GM12878 (cell line): ENCODE measurements around the gene MESP2.

Experiments used
- EP300 ChIP-seq, 2 experiments: fragments of 150-350 bp in 1 of 2; IDR thresholded peaks; 2 replicates each; pipeline ENCODE4 v1.6.1; 2011 to 2012; ENCODE audit warnings: low read depth in 2 of 2, low read length in 2 of 2, borderline replicate concordance in 1 of 2, improper control_type of control experiment in 1 of 2, inconsistent platforms in 1 of 2; ENCODE audit not compliant: control insufficient read depth in 1 of 2
- ESRRA ChIP-seq: IDR thresholded peaks from 2 replicates; pipeline ENCODE4 v1.6.1; 2012; ENCODE audit warnings: mild to moderate bottlenecking, low read length, improper control_type of control experiment
- MEF2A ChIP-seq: IDR thresholded peaks from 2 replicates; pipeline ENCODE4 v1.6.1; 2011; ENCODE audit warnings: low read depth, mild to moderate bottlenecking, low read length, moderate library complexity; ENCODE audit not compliant: insufficient read depth
- NFYA ChIP-seq: IDR thresholded peaks from 2 replicates; pipeline ENCODE4 v1.6.1; 2011; ENCODE audit warnings: low read depth, mild to moderate bottlenecking, low read length, improper control_type of control experiment, borderline replicate concordance
- NRF1 ChIP-seq: conservative IDR thresholded peaks from 2 replicates; pipeline ENCODE4 v1.6.1; 2011; ENCODE audit warnings: mild to moderate bottlenecking, low read depth, low read length, improper control_type of control experiment
- SIN3A ChIP-seq: IDR thresholded peaks from 2 replicates; pipeline ENCODE4 v1.6.1; 2012; ENCODE audit warnings: low read depth, low read length, improper control_type of control experiment
- SRF ChIP-seq, 2 experiments: IDR thresholded peaks; 2 replicates each; pipeline ENCODE4 v1.6.1; 2011; ENCODE audit warnings: low read depth in 2 of 2, low read length in 2 of 2, mild to moderate bottlenecking in 1 of 2, moderate library complexity in 1 of 2
- TAF1 ChIP-seq: IDR thresholded peaks from 2 replicates; pipeline ENCODE4 v1.6.1; 2011; ENCODE audit warnings: mild to moderate bottlenecking, low read depth, low read length, borderline replicate concordance
- TF ChIP-seq, protein P1 (sequence below), 3 experiments: IDR thresholded peaks in 2 of 3; conservative IDR thresholded peaks in 1 of 3; 2 replicates each; pipeline ENCODE4 v1.5.1; 2011; ENCODE audit warnings: low read depth in 3 of 3, low read length in 3 of 3, mild to moderate bottlenecking in 3 of 3, control low read depth in 2 of 3, moderate library complexity in 2 of 3, inconsistent platforms in 1 of 3, mixed read lengths in 1 of 3; ENCODE audit not compliant: control insufficient read depth in 2 of 3, insufficient read depth in 1 of 3; ENCODE audit errors: extremely low read depth in 1 of 3
- TF ChIP-seq, protein P2 (sequence below): IDR thresholded peaks from 2 replicates; pipeline ENCODE4 v1.6.1; 2012; ENCODE audit warnings: low read length, inconsistent platforms
- TF ChIP-seq, protein P3 (sequence below): fragments of 450-650 bp; IDR thresholded peaks from 2 replicates; pipeline ENCODE4 v1.6.1; 2017; ENCODE audit warnings: mild to moderate bottlenecking

DNA sequence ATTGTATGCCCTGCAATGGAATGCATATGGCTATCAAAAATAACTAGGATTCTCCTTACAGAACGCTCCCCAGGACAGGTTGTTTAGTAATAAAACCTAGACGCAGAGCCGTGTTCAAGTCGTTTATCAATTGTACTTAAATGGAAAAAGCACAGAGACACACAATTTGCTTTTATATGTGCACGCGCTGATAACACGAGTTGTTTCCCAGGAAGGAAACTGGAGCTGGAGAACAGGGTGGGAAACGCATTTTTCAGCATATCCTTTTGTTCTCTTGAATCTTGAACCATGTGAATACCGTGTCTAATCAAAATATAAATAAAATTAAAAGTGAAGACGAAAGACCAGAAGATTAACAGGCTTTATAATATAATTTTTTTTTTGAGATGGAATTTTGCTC is 42.2 kb downstream of the MESP2 start:
- TF ChIP-seq NFYA (no peak), SRF (IDR thresholded peaks at IDR 0.05; ENCODE audit: low read depth in 2 of 2, low read length in 2 of 2) (no peak), ESRRA (no peak), SIN3A (no peak), NRF1 (no peak), EP300 (IDR thresholded peaks at IDR 0.05; ENCODE audit: borderline replicate concordance in 1 of 2, control insufficient read depth in 1 of 2, low read depth in 2 of 2, low read length in 2 of 2) (no peak), TAF1 (no peak), MEF2A (no peak)
- TF ChIP-seq, protein P1, sequence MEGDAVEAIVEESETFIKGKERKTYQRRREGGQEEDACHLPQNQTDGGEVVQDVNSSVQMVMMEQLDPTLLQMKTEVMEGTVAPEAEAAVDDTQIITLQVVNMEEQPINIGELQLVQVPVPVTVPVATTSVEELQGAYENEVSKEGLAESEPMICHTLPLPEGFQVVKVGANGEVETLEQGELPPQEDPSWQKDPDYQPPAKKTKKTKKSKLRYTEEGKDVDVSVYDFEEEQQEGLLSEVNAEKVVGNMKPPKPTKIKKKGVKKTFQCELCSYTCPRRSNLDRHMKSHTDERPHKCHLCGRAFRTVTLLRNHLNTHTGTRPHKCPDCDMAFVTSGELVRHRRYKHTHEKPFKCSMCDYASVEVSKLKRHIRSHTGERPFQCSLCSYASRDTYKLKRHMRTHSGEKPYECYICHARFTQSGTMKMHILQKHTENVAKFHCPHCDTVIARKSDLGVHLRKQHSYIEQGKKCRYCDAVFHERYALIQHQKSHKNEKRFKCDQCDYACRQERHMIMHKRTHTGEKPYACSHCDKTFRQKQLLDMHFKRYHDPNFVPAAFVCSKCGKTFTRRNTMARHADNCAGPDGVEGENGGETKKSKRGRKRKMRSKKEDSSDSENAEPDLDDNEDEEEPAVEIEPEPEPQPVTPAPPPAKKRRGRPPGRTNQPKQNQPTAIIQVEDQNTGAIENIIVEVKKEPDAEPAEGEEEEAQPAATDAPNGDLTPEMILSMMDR (IDR thresholded peaks at IDR 0.05 in 2 of 3, conservative IDR thresholded peaks at IDR 0.05 in 1 of 3; ENCODE audit: control insufficient read depth in 2 of 3, extremely low read depth in 1 of 3, insufficient read depth in 1 of 3, low read depth in 3 of 3, low read length in 3 of 3): no peak
- TF ChIP-seq, protein P2, sequence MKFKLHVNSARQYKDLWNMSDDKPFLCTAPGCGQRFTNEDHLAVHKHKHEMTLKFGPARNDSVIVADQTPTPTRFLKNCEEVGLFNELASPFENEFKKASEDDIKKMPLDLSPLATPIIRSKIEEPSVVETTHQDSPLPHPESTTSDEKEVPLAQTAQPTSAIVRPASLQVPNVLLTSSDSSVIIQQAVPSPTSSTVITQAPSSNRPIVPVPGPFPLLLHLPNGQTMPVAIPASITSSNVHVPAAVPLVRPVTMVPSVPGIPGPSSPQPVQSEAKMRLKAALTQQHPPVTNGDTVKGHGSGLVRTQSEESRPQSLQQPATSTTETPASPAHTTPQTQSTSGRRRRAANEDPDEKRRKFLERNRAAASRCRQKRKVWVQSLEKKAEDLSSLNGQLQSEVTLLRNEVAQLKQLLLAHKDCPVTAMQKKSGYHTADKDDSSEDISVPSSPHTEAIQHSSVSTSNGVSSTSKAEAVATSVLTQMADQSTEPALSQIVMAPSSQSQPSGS: no peak
- TF ChIP-seq, protein P3, sequence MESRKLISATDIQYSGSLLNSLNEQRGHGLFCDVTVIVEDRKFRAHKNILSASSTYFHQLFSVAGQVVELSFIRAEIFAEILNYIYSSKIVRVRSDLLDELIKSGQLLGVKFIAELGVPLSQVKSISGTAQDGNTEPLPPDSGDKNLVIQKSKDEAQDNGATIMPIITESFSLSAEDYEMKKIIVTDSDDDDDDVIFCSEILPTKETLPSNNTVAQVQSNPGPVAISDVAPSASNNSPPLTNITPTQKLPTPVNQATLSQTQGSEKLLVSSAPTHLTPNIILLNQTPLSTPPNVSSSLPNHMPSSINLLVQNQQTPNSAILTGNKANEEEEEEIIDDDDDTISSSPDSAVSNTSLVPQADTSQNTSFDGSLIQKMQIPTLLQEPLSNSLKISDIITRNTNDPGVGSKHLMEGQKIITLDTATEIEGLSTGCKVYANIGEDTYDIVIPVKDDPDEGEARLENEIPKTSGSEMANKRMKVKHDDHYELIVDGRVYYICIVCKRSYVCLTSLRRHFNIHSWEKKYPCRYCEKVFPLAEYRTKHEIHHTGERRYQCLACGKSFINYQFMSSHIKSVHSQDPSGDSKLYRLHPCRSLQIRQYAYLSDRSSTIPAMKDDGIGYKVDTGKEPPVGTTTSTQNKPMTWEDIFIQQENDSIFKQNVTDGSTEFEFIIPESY: no peak
